GM04503 (cell line): ENCODE measurements around the gene GSDME.

ENCODE experiments used
- DNase-seq: peaks from one replicate; pipeline ENCODE4 v3.0.0-alpha.2; 2012; ENCODE audit warnings: low read depth

Gene GSDME

GRCh38 chr7:24769851-24770250 lies 12.6 kb upstream of the GSDME start:
- DNase-seq, result no peak

- DNase-seq, result no peak
These were observed 12.0 kb upstream of the GSDME start for GRCh38 chr7:24769014-24769830.

- DNase-seq, result no peak
These were observed 10.8 kb upstream of the GSDME start for GRCh38 chr7:24767878-24768569.

- no peak for DNase-seq
These were observed 7.9 kb upstream of the GSDME start for GRCh38 chr7:24764972-24765744.

GRCh38 chr7:24764011-24764410 lies 6.7 kb upstream of the GSDME start:
- no peak for DNase-seq

GRCh38 chr7:24763303-24763901 lies 6.1 kb upstream of the GSDME start:
- DNase-seq, result no peak

- DNase-seq, result no peak
These were observed 5.5 kb upstream of the GSDME start for GRCh38 chr7:24762771-24763170.

GRCh38 chr7:24760968-24761367 lies 3.7 kb upstream of the GSDME start:
- no peak for DNase-seq

GRCh38 chr7:24756545-24757352 lies 515 bp downstream of the GSDME start:
- DNase-seq, result no peak

GRCh38 chr7:24755541-24756407 lies 1.5 kb downstream of the GSDME start:
- DNase-seq, result no peak

GRCh38 chr7:24754906-24755506 lies 2.3 kb downstream of the GSDME start:
- DNase-seq, result no peak

GRCh38 chr7:24752073-24752800 lies 5.0 kb downstream of the GSDME start:
- DNase-seq, result no peak

GRCh38 chr7:24751484-24751883 lies 5.8 kb downstream of the GSDME start:
- DNase-seq, result no peak

- DNase-seq, result no peak
These were observed 6.7 kb downstream of the GSDME start for GRCh38 chr7:24750441-24751055.

GRCh38 chr7:24748521-24748920 lies 8.7 kb downstream of the GSDME start:
- no peak for DNase-seq

- DNase-seq, result no peak
These were observed 11.9 kb downstream of the GSDME start for GRCh38 chr7:24745355-24745754.

GRCh38 chr7:24743471-24743870 lies 13.8 kb downstream of the GSDME start:
- no peak for DNase-seq

- DNase-seq, result no peak
These were observed 14.6 kb downstream of the GSDME start for GRCh38 chr7:24742506-24743162.
